NCI-H128 (cell line): ENCODE measurements around the gene FKBP4.
A peak's percentile ranks its signal among the peaks of the same experiment; 100 is the strongest.

Source experiments
- DNase-seq: peaks from one replicate; lab custom pipeline; 2025; ENCODE audit not compliant: unreplicated experiment; lab: John Stamatoyannopoulos, UW

Gene FKBP4

DNA sequence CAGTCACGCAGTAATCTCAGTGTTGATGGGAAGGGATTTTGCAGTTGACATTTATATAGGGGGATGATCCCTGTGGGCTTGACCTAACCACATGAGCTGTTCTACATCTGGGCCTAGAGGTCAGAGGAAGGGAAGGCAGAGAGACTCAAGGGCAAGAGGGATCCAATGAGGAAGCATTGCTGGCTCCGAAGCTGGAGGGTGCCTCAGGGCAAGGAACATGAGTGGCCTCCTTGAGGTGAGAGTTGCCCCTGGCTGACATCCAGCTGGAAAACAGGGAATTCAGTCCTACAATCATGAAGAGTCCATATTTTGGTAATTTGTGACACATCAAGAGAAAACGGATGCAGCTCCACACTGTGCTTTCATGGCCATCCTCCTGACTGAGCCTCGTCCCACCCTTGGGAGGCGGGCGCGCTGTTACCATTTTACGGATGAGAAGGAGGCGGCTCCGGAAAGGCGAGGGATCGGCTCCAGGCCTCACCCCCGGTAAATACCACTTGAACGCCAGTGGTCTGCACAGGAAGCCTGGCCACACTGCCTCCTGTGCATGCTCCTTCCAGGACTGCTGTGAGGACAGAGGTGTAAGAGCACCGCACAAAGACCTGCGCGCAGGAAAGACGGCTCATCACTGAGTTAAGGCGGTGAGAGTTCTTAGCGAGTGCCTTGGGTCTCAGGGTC lies 18.5 kb upstream of the FKBP4 start:
- DNase-seq = no peak

DNA sequence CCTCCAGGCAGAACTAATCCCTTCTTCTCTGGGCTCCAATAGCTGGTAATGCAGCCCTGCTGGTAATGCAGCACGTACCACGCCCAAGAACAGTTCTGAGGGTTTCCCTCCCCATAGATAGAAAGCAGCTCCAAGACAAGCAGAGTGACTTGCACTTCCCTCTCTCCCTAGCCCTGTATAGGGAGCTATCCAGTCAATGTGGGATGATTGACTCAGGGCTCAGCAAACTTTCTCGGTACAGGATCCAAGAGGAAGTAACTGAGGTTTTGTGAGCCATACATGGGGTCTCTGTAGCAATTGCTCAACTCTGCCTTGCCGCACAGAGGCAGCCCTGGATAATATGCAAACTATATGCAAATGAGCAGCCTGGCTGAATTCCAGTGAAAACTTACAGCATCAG lies 15.5 kb upstream of the FKBP4 start:
- DNase-seq = no peak

DNA sequence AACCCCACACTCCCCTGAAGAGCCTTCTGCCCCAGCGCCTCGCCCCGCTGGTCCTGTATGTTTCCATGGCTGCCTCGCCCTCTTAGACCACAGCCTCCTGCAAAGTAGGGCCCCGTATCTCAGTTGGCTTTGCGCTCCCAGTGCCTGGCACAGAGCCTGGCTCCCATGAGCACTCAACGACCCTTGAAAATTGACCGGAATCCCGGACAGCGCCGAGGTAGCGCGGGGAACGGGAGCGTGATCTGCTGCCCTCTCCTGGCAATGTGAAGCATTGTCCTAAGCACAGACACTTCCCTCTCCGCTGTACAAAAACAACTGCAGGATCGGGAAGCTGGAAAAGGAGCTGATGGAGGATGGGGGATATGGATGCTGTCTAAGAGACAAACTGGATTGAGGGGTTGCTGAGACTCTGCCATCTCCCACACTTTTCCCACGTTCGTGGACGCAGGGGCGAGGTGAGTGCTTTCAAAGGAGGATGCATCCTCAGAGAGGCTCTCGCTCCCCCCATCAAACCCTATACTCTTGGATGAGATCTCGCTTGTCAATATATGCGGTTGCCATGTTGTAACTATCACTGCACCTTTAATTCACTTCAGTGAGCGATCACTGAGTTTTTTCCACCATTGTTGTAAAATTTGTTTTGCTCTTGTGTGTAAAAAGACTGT lies 10.7 kb upstream of the FKBP4 start:
- DNase-seq = peak; percentile 73

DNA sequence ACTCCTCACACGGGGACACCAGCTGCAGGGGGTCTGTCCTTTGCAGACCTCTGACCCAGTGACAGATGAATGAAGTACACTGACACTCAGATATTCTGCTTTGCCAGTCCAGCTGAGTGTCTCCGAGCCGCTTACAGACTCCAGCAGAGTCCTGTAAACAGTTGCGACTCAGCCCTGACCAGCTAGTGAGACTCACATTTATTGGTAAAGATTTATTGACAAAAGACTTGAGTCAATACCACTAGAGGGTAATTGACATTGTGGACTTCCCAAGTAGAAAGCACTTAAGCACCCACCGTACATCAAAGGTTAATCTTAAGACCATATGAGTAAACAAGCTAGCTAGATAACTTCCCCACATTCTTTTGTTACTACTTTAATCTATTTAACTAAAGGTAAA lies 9.8 kb upstream of the FKBP4 start:
- DNase-seq = no peak

DNA sequence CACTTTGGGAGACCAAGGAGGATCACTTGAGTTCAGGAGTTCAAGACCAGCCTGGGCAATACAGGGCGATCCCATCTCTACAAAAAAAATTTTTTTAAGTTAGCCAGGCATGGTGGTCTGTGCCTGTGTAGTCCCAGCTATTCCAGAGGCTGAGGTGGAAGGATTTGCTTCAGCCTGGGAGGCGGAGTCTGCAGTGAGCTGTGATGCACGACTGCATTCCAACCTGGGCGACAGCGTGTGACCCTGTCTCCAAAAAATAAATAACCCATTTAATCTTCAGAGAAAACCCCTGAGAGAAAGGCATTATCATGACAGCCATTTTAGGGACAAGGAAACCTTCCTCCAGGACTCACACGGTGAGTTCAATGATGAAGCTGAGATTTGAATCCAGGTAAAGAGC lies 3.7 kb upstream of the FKBP4 start:
- no peak for DNase-seq

DNA sequence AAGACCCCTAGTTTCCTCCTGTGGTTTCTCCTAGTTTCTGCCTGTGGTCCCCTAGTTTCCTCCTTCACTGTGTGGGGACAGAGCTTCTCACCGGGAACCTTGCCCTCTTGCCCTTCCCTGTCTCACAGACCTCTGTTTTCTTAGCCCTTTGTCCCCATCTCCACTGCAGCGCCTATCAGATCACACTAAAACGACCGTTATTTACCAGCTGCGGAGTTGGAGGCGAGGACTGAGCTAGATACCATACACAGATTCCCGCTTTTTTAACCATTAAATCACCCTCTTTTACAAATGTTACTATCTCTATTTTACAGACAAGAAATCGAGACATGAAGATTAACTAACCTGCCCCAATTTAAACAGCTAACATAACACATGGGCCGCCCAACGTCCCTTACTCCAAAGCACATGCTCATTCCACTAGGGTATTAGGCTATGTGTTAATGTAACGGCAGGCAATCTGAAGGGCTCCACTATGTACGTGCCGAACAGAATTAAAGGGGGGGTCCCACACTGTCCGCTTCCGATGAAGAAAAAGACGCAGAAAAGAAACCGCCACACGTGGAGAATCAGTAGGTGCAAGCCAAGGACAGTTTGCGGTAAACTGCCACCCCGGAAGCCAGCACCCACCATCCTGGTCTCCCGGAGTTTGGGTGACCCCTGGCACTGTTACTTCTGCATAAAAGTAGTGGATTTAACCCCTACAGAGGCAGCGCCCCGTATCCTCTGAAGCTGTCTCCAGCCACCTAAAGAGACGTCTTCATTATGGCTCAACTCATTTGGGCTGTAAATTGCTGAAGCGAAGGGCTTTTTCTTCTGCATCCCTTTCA lies 1.9 kb upstream of the FKBP4 start:
- no peak for DNase-seq

DNA sequence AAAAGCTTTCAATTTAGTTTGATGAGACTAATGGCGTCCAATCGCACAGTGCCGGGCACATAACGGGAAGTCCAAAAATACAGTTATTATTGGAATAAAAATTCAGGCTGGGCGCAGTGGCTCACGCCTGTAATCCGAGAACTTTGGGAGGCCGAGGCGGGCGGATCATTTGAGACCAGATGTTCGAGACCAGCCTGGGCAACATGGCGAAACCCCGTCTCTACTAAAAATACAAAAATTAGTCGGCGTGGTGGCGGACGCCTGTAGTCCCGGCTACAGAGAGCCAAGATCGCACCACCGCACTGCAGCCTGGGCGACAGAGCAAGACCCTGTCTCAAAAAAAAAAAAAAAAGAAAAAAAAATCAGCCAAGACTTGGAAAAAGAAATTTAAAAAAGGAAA lies 1.2 kb upstream of the FKBP4 start:
- no peak for DNase-seq

DNA sequence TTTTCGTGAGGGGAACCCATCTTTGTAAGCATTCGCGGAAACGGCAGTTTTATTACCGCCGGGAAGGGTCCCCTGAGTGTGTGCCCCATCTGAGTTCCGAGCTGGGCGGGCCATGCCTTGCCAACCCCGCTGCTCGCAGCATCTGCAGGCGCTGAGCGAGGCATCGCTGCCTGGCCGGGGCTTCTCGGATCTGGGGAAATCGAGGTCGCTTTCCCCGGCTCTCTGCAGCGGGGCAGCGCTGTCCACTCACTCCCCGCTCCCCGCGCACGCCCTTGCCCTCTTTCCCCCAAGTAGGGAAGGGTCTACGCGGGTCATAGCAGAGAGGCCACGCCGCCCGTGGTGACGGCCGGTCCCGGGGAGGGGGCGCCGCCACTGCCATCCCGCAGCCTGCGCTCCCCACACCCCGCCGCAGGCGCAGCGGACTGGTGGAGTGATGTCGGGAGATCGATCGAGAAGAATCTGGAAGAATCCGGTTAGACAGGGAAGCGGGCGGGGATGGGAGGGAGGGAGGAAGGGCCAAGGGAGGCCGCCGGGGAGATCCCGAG lies 507 bp upstream of the FKBP4 start:
- DNase-seq = no peak

DNA sequence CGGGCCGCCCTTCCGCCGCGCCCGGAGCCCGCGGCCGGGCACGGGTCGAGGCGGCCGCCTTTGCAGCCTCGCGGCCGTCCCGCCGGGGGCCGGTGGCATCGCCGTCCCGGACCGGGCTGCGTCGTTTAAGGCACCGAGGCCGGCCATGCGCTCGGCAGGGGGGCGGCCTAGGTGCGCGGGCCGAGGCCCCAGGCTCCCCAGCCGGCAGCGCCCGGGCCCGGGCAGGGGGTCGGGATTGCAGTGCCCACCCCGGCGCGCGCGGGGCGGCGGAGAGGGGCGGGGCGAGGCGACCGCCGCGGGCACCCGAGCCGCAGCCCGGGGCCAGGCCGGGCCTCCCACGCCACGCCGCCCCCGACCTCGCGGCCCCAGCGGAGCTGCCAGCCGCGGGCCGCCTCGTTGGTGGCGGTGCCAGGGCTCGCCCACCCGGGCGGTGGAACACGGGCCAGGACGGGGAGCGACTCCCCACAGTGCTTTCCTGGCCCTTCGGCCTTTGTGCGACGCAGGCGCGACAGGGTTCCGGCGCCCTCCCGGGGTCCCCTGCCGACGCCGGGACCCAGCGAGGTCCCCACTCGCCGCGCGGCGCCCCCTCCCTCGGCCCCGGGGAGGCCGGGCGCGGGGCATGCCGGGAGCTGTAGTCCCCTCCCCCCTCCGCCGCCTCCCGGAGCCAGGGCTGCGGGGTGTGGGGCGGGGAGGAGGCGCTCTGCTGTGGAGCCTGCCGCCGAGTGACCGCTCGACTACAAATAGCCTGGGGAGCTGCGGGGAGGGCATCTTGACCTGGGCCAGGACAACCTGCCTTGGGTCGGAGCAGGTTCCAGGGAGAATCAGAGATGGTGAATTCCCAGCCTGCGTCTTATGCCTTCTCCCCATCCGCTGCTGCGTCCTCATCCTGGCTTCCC lies 769 bp downstream of the FKBP4 start:
- peak; percentile 27 for DNase-seq

DNA sequence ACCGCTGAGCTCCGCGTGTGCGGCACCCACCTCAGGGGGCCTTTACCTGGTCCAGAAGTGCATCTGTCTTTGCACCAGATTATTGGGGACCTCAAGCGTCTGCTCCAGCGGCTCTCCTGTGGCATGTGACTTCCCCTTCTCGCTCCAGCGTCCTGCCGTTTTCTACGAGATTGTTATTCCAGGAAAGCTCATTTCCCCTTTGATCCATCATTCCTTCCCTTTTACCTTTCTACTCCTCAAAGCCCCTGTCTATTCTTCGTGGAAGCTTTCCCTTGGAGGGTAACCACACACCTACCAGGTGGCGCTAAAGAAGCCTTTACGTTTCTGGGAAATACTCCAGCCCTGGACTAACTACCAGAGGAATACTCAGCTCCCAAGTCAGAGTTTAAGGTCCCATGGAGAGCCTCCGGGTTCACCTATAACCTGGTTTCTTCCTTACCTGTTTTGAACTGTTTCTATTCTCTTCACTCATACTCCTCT lies 1.5 kb downstream of the FKBP4 start:
- DNase-seq = no peak

DNA sequence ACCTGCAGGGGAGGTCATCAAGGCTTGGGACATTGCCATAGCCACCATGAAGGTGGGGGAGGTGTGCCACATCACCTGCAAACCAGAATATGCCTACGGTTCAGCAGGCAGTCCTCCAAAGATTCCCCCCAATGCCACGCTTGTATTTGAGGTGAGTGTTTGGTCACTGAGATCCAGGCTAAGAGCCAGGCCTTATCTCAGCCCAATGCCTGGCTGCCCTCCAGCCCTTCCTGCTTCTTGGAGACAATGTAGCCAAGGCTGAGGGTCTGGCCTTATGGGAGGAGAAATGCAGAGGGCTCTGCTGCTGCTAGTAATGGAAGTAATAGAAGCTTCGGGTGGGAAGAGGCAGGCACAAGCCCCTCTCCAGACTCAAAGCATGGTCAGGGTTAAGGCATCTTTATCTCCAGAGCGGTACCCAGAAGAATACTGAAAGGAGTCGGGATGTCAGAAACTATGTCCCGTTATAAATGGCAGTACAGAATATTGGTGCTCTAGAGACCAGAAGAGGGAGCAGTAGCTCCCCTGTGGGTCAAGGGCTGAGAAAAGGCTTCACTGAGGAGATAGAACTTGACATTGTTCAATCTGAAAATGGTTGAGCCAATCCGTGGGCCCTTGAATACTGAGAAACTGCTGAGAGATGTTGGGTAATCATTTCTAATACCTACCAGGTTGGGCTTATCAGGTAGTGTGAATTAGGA lies 3.1 kb downstream of the FKBP4 start:
- no peak for DNase-seq

DNA sequence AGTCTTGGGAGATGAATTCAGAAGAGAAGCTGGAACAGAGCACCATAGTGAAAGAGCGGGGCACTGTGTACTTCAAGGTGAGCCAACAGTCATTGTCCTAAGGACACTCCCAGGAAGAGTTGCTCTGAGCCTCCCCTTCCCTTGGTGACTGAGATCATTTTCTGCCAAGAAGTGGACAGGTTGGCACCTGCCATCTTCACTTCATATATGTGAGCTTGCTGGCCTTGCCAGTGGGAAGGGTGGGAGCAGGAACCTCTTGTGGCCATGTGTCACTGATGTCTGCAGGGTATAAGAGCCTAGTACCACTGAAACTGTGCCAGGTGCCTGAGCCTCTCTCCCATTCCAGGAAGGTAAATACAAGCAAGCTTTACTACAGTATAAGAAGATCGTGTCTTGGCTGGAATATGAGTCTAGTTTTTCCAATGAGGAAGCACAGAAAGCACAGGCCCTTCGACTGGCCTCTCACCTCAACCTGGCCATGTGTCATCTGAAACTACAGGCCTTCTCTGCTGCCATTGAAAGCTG lies 5.3 kb downstream of the FKBP4 start:
- DNase-seq = no peak

DNA sequence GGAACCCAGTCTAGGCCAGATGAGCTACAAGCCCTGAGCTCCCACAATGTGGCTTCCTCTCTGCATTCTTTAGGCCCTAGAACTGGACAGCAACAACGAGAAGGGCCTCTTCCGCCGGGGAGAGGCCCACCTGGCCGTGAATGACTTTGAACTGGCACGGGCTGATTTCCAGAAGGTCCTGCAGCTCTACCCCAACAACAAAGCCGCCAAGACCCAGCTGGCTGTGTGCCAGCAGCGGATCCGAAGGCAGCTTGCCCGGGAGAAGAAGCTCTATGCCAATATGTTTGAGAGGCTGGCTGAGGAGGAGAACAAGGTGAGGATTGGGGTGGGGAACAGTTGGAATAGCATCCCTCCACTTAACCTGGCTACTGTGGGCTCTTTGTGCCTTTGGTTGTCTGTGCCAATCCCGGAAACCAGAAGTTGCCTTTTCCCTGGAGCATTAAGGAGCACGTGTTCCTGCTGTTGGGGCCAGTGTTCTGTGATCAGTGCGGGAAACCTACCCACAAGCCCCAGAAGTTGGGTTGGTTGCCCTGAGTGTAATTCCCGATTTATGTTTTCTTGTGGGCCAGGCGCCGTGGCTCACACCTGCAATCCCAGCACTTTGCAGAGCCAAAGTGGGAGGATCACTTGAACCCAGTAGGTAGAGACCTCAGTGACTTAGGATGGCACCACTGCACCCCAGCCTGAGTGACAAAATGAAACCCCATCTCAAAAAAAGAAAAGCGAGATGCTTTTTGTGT lies 6.4 kb downstream of the FKBP4 start:
- no peak for DNase-seq

DNA sequence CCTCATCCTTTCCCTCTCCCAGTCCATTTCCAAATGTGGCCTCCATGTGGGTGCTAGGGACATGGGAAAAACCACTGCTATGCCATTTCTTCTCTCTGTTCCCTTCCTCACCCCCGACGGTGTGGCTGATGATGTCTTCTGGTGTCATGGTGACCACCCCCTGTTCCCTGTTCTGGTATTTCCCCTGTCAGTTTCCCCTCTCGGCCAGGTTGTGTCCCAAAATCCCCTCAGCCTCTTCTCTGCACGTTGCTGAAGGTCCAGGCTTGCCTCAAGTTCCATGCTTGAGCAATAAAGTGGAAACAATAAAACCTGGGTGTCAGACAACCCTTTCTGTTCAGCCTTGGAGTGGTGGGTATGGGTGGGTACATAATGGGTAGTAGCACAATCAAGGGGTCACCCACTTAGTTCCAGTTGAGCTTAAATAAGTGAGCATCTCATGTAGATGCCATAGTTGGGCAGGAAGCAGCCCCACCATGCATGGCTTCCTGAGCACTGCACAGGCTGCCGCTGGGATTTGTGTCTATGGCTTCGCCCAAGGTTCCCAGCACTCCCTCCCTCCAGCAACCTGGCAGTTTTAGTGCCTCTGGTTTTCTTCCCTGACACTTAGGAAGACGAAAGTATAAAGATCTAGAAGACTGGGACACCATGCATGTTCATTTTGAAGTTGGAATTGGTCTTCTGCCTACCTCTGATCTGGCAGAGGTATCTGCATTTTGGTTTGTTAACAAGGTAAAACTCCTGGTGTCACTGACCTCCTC lies 9.0 kb downstream of the FKBP4 start:
- no peak for DNase-seq

DNA sequence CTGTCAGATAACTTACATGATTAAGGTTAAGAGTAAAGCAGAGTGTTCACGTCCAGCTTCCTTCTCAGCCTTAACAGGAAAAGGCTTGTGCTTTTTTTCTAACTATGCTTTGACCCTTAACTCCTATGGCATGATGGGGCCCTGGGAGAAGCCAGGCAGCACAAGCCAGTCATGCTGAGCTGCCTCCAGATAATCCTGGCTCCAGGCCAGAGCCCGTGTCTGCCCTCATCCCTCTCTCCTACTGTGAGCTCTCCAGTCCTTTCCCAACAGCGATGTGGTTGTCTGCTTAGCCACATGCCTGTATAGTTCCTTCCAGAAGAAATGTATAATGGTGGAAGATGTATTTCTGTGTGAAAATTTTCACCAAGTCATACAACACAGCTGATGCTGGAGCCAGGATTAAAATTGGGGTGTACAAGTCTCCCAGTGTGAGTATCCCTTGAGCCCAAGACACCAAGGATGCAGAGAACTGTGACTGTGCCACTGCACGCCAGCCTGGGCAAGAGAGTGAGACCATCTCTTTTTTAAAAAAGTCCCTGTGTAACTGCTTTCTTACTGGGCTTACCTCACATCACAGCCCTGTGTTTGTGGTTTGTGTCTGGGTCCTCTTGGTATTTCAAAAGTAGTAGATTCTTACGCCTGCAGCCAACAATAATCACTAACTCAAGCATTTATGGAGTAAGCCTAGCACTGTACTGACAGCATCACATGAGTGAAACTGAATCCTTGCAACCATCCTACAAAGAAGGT lies 9.8 kb downstream of the FKBP4 start:
- DNase-seq = no peak

DNA sequence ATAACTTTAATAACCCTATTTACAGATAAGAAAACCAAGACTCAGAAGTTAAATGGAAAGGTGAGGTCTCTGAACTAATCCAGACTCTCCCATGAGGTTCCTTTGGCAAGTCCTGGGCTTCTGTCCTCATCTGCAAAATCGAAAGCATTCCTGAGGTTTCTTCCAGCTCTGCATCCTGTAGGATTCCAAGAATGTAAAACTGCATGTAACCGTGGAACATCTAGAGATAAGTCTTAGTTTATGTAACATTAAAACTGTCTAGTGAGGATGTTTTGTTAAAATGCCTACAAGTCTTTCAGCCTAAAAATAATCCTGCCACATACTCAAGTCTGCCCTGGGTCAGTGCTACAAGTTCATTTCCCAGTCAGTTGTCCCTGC lies 10.4 kb downstream of the FKBP4 start:
- no peak for DNase-seq

DNA sequence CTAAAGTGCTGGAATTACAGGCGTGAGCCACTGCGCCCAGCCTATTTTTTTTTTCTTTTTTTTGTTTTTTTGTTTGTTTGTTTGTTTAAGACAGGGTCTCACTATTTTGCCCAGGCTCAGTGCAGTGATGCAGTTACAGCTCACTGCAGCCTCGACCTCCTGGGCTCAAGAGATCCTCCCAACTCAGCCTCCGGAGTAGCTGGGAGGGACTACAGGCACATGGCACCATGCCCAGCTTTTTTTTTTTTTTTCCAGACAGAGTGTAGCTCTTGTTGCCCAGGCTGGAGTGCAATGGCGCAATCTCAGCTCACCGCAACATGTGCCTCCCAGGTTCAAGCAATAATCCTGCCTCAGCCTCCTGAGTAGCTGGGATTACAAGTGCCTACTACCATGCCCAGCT lies 11.9 kb downstream of the FKBP4 start:
- no peak for DNase-seq

DNA sequence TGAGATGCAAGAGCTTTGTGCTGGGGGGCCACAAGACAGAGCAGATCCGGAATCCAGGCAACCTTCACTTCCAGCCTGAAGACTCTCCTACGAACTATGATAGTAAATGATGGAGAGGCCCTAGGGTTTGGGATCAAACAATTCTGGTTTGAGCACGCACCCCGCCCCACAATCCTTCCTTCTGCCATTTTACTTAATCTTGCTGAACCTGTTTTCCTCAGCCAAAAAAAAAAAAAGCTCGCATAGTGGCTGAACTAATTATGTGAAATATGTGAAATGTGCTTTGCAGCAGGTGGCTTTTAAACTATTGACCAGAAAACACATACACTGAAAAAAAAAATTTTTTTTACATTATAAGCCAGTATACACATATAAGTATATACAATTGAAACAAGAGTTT lies 17.0 kb downstream of the FKBP4 start:
- no peak for DNase-seq
